ENCODE measurements around the gene ZNF619. TPM values are rescaled to one million over a fixed set of nuclear protein-coding genes. Genes with fewer than 3 reads are reported as not detected.
"Not testable (repeated sequence)": the region's sequence is repeated elsewhere in the genome, so short reads cannot be mapped to it uniquely, and the experiment has no call there.

Gene ZNF619
- polyA plus RNA-seq, 1 of the 3 experiments (the other 2 are of a cell fraction), result 1.6 TPM

DNA sequence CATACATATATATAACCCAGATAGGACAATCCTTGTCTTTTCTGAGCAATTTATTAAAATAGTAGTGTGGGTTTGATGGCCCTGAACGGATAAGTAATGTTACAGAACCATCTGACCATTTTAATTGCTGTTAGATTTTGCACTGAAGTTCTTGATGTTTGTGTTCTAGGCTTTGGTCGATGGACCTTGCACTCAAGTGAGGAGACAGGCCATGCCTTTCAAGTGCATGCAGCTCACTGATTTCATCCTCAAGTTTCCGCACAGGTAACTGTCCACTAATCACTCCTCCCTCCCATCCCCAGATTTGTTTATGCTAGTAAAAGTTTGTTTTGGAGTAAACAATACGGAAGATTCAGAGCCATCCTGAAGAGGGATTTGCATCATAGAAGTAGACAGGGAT, 18.4 kb upstream of the ZNF619 start (continued):
- TF ChIP-seq, protein P1, sequence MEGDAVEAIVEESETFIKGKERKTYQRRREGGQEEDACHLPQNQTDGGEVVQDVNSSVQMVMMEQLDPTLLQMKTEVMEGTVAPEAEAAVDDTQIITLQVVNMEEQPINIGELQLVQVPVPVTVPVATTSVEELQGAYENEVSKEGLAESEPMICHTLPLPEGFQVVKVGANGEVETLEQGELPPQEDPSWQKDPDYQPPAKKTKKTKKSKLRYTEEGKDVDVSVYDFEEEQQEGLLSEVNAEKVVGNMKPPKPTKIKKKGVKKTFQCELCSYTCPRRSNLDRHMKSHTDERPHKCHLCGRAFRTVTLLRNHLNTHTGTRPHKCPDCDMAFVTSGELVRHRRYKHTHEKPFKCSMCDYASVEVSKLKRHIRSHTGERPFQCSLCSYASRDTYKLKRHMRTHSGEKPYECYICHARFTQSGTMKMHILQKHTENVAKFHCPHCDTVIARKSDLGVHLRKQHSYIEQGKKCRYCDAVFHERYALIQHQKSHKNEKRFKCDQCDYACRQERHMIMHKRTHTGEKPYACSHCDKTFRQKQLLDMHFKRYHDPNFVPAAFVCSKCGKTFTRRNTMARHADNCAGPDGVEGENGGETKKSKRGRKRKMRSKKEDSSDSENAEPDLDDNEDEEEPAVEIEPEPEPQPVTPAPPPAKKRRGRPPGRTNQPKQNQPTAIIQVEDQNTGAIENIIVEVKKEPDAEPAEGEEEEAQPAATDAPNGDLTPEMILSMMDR (IDR thresholded peaks at IDR 0.05), result no peak
- no peak for TF ChIP-seq SIN3A (IDR thresholded peaks at IDR 0.05; ENCODE audit: borderline replicate concordance, low read depth, low read length)
- TF ChIP-seq, protein P2, sequence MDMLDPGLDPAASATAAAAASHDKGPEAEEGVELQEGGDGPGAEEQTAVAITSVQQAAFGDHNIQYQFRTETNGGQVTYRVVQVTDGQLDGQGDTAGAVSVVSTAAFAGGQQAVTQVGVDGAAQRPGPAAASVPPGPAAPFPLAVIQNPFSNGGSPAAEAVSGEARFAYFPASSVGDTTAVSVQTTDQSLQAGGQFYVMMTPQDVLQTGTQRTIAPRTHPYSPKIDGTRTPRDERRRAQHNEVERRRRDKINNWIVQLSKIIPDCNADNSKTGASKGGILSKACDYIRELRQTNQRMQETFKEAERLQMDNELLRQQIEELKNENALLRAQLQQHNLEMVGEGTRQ (IDR thresholded peaks at IDR 0.05; ENCODE audit: borderline replicate concordance, low read depth, low read length), result no peak
- no peak for TF ChIP-seq MXI1 (IDR thresholded peaks at IDR 0.05; ENCODE audit: low read depth, low read length)
- no peak for TF ChIP-seq NRF1 (IDR thresholded peaks at IDR 0.05; ENCODE audit: low read depth, low read length)
- TF ChIP-seq, protein P3, sequence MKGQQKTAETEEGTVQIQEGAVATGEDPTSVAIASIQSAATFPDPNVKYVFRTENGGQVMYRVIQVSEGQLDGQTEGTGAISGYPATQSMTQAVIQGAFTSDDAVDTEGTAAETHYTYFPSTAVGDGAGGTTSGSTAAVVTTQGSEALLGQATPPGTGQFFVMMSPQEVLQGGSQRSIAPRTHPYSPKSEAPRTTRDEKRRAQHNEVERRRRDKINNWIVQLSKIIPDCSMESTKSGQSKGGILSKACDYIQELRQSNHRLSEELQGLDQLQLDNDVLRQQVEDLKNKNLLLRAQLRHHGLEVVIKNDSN (IDR thresholded peaks at IDR 0.05; ENCODE audit: borderline replicate concordance, low read depth), result no peak
- TF ChIP-seq RFX5 (IDR thresholded peaks at IDR 0.05; ENCODE audit: low read length), result no peak
- TF ChIP-seq GATA2 (CRISPR knock-in tag; IDR thresholded peaks at IDR 0.05), result no peak

DNA sequence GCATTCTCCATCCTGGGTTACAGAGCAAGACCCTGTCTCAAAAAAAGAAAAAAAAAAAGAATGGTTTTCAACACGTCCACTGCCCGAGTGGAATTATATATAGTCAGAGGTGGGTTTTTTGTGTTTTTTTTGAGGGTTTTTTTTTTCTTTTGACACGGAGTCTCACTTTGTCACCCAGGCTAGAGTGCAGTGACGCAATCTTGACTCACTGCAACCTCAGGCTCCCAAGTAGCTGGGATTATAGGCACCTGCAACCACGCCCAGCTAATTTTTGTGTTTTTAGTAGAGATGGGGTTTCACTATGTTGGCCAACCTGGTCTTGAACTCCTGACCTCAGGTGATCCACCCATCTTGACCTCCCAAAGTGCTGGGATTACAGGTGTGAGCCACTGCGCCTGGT, 16.4 kb upstream of the ZNF619 start:
- H3K9ac ChIP-seq, result not testable (repeated sequence)
- peaks cover 49% of the 10 kb centered on the region for H3K79me2 ChIP-seq (ENCODE audit: insufficient read depth)

DNA sequence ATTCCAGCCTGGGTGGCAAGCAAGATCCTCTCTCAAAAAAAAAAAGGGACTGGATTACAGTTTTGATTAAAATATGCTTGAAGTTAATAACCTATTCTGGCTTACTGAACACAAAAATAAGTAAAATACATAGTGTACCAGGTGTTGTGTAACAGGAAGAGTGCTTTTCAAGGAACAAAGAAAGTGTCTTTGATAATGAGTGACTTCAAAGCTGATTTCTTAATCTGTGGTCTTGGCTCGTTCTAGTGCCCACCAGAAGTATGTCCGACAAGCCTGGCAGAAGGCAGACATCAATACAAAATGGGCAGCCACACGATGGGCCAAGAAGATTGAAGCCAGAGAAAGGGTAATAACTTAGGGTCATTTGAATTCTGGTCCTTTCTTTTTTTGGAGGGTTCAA, 15.8 kb upstream of the ZNF619 start:
- Histone ChIP-seq H3K27me3 (ENCODE audit: insufficient read depth) (no peaks in the 10 kb centered on the region), H3K4me3 (ENCODE audit: low read depth in 2 of 2, low read length in 1 of 2) (no peak overlapping the region), H3K4me1 (ENCODE audit: control insufficient read depth in 1 of 2, insufficient read depth in 2 of 2, low read depth in 1 of 2, low read length in 1 of 2) (peaks cover 0 to 11% of the 10 kb centered on the region in 2 experiments; a peak in 2 of 4 replicates), H3K79me2 (ENCODE audit: insufficient read depth) (peaks cover 49% of the 10 kb centered on the region), H2AFZ (ENCODE audit: low read depth) (no peak overlapping the region), H3F3A (replicated peaks; ENCODE audit: insufficient read depth) (peaks cover 49% of the 10 kb centered on the region), H3K27ac (ENCODE audit: low read depth in 2 of 2, low read length in 1 of 2) (no peak overlapping the region), H4K20me1 (ENCODE audit: insufficient read depth) (peaks cover 32% of the 10 kb centered on the region), H3K9me2 (no peaks in the 10 kb centered on the region), H3K9ac (no peak overlapping the region), H3K4me2 (no peak overlapping the region), H3K9me3 (no peaks in the 10 kb centered on the region), H3K36me3 (replicated peaks in 1 of 2; ENCODE audit: control insufficient read depth in 1 of 2, insufficient read depth in 2 of 2, low read length in 1 of 2) (peaks cover 44 to 58% of the 10 kb centered on the region in 2 experiments)
- 65% methylated on average over 3 of the region's 3 CpGs for WGBS (ENCODE audit: low lambda C conversion rate)
- DNase-seq, result no peak
- ChIA-PET CTCF (interaction anchor here (1.3 to 1.6 kb wide), 2 partner anchors 45 to 133 kb away, joined by 3 read pairs; partner anchors contain the start of gene ZNF620), POLR2A (interaction anchor here (0.7 kb wide), 1 partner anchor 17 kb away, joined by 3 read pairs; no protein-coding TSS in a partner anchor)
- TF ChIP-seq TEAD4 (IDR thresholded peaks at IDR 0.05; ENCODE audit: borderline replicate concordance, insufficient read depth) (no peak), RAD21 (IDR thresholded peaks at IDR 0.05; ENCODE audit: low read length) (no peak), FOXM1 (IDR thresholded peaks at IDR 0.05; ENCODE audit: low read depth) (no peak), SMC3 (IDR thresholded peaks at IDR 0.05; ENCODE audit: low read depth, low read length) (no peak), RXRA (IDR thresholded peaks at IDR 0.05; ENCODE audit: borderline replicate concordance, low read depth) (no peak), RFX5 (IDR thresholded peaks at IDR 0.05; ENCODE audit: low read length) (no peak), YY1 (IDR thresholded peaks at IDR 0.05; ENCODE audit: low read depth) (no peak), JUND (IDR thresholded peaks at IDR 0.05) (no peak)
- TF ChIP-seq, protein P1 (IDR thresholded peaks at IDR 0.05), result no peak
- TF ChIP-seq, protein P4, sequence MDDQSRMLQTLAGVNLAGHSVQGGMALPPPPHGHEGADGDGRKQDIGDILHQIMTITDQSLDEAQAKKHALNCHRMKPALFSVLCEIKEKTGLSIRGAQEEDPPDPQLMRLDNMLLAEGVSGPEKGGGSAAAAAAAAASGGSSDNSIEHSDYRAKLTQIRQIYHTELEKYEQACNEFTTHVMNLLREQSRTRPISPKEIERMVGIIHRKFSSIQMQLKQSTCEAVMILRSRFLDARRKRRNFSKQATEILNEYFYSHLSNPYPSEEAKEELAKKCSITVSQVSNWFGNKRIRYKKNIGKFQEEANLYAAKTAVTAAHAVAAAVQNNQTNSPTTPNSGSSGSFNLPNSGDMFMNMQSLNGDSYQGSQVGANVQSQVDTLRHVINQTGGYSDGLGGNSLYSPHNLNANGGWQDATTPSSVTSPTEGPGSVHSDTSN (IDR thresholded peaks at IDR 0.05), result no peak
- TF ChIP-seq, protein P5, sequence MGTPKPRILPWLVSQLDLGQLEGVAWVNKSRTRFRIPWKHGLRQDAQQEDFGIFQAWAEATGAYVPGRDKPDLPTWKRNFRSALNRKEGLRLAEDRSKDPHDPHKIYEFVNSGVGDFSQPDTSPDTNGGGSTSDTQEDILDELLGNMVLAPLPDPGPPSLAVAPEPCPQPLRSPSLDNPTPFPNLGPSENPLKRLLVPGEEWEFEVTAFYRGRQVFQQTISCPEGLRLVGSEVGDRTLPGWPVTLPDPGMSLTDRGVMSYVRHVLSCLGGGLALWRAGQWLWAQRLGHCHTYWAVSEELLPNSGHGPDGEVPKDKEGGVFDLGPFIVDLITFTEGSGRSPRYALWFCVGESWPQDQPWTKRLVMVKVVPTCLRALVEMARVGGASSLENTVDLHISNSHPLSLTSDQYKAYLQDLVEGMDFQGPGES (IDR thresholded peaks at IDR 0.05; ENCODE audit: low read depth, low read length), result no peak

More for the DNA sequence above, 16.4 kb upstream of the ZNF619 start:
- H3K4me2 ChIP-seq; H3K27ac ChIP-seq (ENCODE audit: low read depth in 2 of 2, low read length in 1 of 2); H3K9me2 ChIP-seq; POLR2A ChIA-PET; H3K9me3 ChIP-seq; H2AFZ ChIP-seq (ENCODE audit: low read depth); DNase-seq; H3K27me3 ChIP-seq (ENCODE audit: insufficient read depth); H3K4me3 ChIP-seq (ENCODE audit: low read depth in 2 of 2, low read length in 1 of 2): not testable (repeated sequence)
- Histone ChIP-seq H3K4me1 (ENCODE audit: control insufficient read depth in 1 of 2, insufficient read depth in 2 of 2, low read depth in 1 of 2, low read length in 1 of 2) (peaks cover 0 to 12% of the 10 kb centered on the region in 2 experiments; a peak in 2 of 4 replicates), H4K20me1 (ENCODE audit: insufficient read depth) (peaks cover 32% of the 10 kb centered on the region), H3K36me3 (replicated peaks in 1 of 2; ENCODE audit: control insufficient read depth in 1 of 2, insufficient read depth in 2 of 2, low read length in 1 of 2) (peaks cover 44 to 58% of the 10 kb centered on the region in 2 experiments), H3F3A (replicated peaks; ENCODE audit: insufficient read depth) (peaks cover 43% of the 10 kb centered on the region)
- 85% methylated on average over 5 of the region's 6 CpGs for WGBS (ENCODE audit: low lambda C conversion rate)
- CTCF ChIA-PET, result interaction anchor here (1.3 to 1.6 kb wide), 2 partner anchors 132 kb away, joined by 3 read pairs; no protein-coding TSS in a partner anchor
